ENCODE results near the gene EIF3K.
"Not testable (repeated sequence)": the region's sequence is repeated elsewhere in the genome, so short reads cannot be mapped to it uniquely, and the experiment has no call there.

EIF3K gene

GRCh38 chr19:38618590-38619360 is at the start of gene EIF3K:
Gene EIF3K (plus strand): TSS chr19:38619188. CDS start chr19:38619269, 81 bp downstream.
- DNase-seq (ENCODE audit: low read depth), result peak; percentile 94

DNA sequence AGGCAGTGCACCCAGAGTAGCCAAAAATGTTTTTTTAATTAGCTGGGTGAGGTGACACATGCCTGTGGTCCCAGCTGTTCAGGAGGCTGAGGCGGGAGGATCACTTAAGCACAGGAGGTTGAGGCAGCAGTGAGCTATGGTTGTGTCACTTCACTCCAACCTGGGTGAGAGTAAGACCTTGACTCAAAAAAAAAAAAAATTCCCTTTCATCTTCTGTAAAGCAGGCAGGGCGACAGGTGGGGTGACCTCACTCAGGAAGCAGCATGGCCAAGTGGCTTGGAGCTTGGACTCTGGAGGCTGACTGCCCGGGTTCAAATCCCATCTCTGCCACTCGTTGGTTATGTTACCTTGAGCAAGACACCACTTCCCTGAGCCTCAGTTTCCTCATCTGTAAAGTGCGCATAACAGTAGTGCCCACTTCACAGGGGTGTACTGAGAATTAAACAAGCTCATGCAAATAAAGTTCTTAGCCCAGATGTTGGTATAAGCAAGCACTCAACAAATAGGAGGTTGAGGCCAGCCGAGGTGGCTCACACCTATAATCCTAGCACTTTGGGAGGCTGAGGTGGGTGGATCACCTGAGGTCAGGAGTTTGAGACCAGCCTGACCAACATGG is 49.5 kb upstream of the EIF3K start:
- no peak for DNase-seq (ENCODE audit: low read depth)

DNA sequence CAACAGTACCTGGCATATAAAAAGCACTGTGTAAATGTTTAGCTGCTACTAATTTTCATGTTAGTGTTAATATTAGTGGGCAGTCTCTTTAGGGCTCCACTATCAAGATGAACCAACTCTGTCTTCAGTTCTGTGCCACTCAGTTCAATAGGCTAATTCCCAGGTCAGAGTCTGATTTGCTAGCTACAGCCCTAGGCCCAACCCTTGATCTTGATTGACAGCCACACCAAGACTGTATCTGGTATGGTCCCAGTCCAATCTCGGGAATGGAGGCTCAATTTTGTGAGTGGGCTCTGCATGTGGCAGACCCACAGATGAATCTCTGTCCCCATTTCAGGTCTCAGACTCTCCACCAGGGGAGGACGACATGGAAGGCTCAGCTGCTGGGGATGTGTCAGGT is 47.3 kb upstream of the EIF3K start:
- DNase-seq (ENCODE audit: low read depth), result no peak

DNA sequence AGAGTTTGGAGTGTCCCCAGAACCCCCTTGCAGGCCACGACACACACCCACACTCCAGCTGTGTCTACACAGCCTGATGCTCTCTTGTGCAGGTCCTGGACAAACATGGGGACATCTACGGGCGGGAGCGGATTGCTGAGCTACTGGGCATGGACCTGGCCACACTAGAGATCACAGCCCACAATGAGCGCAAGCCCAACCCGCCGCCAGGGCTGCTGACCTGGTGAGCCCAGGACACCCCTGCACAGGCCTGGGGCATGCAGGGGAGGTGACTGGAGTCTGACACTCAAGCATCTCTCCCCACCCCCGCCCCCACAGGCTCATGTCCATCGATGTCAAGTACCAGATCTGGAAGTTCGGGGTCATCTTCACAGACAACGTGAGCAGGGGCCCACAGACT is 41.2 kb upstream of the EIF3K start:
- no peak for DNase-seq (ENCODE audit: low read depth)

GRCh38 chr19:38579304-38579703 is 39.7 kb upstream of the EIF3K start:
- DNase-seq (ENCODE audit: low read depth), result not testable (repeated sequence)

GRCh38 chr19:38580080-38580479 is 38.9 kb upstream of the EIF3K start:
- DNase-seq (ENCODE audit: low read depth), result no peak

- no peak for DNase-seq (ENCODE audit: low read depth)
Observed at GRCh38 chr19:38583219-38583984, 35.6 kb upstream of the EIF3K start.

- DNase-seq (ENCODE audit: low read depth), result no peak
Observed at GRCh38 chr19:38583985-38584305, 35.0 kb upstream of the EIF3K start.

- DNase-seq (ENCODE audit: low read depth), result no peak
Observed at GRCh38 chr19:38587562-38587961, 31.4 kb upstream of the EIF3K start.

- DNase-seq (ENCODE audit: low read depth), result no peak
Observed at GRCh38 chr19:38588041-38588440, 30.9 kb upstream of the EIF3K start.

DNA sequence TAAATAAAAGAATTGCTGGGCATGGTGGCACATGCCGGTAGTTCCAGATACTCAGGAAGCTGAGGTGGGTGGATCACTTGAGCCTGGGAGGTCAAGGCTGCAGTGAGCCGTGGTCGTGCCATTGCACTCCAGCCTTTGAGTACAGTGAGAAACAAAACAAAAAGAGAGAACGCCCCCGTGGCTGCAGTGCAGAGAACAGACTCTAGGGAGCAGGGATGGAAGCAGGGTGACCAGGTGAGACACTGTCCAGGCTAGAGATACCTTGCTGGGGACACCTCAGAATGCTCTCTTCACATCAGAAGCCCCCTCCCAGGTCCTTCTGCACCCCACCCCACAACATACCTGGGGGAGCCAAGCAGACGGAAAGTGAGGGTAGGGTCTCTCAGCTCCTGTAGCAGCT is 26.0 kb upstream of the EIF3K start:
- no peak for DNase-seq (ENCODE audit: low read depth)

- no peak for DNase-seq (ENCODE audit: low read depth)
Observed at GRCh38 chr19:38596057-38596981, 22.7 kb upstream of the EIF3K start.

GRCh38 chr19:38597075-38597474 is 21.9 kb upstream of the EIF3K start:
- no peak for DNase-seq (ENCODE audit: low read depth)

- no peak for DNase-seq (ENCODE audit: low read depth)
Observed at GRCh38 chr19:38599722-38600121, 19.3 kb upstream of the EIF3K start.

DNA sequence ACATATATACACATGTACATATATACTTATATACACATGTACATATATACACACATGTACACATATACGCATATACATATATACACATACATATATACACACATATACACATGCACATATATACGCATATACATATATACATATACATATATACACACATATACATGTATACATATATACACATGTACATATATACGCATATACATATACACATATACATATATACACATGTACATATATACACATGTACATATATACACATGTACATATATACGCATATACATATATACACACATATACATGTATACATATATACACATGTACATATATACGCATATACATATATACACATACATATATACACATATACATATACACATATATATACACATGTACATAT is 16.1 kb upstream of the EIF3K start:
- not testable (repeated sequence) for DNase-seq (ENCODE audit: low read depth)

GRCh38 chr19:38606131-38606530 is 12.9 kb upstream of the EIF3K start:
- no peak for DNase-seq (ENCODE audit: low read depth)

DNA sequence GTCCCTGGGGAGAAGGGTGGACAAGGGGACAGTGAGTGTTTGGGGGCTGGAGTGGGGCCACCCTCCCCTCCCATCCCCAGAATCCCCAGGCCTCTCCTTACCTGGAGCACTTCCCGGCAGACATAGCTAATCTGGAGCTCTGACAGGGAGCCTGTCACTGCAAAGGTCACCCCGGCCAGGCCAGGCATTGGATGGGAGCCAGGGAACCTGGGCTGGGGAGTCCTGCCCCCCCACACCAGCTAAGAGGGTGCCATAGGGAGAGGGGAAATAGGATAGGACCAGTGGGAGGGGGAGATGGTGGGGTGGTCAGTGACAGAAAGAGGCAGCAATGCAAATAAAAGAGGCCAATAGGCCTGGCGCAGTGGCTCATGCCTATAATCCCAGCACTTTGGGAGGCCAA is 4.7 kb upstream of the EIF3K start:
- DNase-seq (ENCODE audit: low read depth), result no peak

DNA sequence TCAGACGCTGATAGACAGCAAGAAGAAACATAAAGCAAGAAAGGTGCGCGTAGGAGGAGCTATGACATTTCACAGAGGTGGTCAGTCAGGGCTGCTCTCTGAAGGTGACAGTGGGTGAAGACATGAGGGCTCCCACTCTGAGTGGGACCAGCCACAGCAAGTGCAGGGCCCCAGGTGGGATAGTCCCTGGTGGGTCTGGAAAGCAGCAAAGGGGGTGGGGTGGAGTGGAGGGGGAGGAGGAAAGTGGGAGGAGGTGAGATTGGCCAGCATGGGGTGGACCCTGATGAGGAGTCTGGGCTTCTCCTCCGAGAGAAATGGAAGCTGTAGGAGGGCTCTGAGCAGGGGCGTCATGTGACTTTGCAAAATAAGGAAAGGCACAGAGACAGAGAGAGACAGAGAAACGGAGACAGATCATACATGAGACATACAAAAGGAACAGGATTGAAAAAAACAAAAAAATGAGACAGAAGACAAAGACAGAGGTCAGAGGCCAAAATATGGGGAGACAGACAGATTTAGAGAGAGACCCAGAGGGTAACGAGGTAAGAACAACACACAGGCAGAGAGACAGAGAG is 3.9 kb upstream of the EIF3K start:
- DNase-seq (ENCODE audit: low read depth), result no peak

DNA sequence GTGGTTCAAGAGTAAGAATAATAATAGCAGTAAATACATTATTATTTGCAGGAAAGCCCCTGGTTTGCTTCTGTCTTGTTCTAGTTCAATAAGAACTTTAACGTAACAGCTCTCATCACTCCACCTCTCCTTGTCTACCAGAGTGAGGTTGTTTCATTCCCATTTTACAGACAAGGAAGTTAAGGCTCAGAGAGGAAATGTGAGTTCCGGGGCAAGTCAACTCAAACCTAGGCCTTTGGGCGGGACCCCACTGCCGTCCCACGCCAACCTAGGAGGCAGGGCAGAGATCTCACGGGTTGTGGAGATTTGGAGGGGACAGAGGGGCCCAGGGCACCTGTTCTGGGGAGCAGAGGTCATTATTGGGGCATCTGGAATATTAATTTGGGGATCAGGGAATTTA is 2.7 kb upstream of the EIF3K start:
- DNase-seq (ENCODE audit: low read depth), result no peak

DNA sequence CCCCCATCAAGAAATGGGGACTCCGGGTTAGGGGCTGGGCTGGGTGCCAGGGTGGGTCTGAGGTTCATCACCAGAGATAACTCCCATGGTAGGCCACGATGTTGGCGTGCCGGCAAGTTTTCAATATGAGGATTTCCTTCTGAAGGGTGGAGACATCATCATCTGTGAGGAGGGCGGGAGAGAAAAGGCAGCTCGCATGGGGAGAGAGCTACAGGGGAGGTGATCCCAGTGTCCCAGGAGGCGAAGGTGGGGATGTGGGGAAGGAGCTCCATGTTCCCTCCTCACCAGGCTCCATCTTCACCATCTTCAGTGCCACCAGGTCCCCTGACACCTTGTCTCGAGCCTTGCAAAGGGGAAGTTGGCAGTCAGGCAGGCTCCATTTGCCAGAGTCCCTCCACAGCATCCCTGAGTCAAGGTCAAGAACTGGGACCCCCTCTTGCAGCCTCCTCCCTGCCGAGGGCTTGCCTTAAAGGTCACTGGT is 1.7 kb upstream of the EIF3K start:
- no peak for DNase-seq (ENCODE audit: low read depth)

GRCh38 chr19:38617764-38618589 is 1.0 kb upstream of the EIF3K start, which contains the start of gene MAP4K1:
Gene MAP4K1 (minus strand): TSS chr19:38617953. CDS start chr19:38617895, 58 bp downstream.
- DNase-seq (ENCODE audit: low read depth), result peak; percentile 48
